ENCODE data around the gene KBTBD12.
"Not testable (repeated sequence)": the region's sequence is repeated elsewhere in the genome, so short reads cannot be mapped to it uniquely, and the experiment has no call there.

The KBTBD12 gene

DNA sequence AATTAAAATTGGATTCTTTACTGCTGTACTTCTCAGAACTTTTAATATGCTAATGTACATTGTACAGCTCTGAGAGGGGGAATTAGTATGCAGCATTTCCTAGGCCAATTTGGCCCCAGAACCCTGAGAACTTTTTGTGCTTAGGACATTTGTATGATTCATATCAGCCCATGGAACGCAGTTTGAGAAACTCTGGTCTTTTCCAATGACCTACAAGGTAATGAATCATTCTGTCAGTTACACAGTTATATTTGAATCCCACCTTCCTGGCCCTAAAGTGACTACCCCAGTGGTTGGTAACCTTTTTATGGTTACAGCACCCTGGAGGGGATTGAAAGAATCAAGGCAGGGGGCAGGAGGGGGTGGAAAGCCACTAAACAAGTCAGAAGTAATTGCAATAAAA lies 25.6 kb upstream of the KBTBD12 start:
- no peak overlapping the region for H2AFZ ChIP-seq (ENCODE audit: low read depth)

DNA sequence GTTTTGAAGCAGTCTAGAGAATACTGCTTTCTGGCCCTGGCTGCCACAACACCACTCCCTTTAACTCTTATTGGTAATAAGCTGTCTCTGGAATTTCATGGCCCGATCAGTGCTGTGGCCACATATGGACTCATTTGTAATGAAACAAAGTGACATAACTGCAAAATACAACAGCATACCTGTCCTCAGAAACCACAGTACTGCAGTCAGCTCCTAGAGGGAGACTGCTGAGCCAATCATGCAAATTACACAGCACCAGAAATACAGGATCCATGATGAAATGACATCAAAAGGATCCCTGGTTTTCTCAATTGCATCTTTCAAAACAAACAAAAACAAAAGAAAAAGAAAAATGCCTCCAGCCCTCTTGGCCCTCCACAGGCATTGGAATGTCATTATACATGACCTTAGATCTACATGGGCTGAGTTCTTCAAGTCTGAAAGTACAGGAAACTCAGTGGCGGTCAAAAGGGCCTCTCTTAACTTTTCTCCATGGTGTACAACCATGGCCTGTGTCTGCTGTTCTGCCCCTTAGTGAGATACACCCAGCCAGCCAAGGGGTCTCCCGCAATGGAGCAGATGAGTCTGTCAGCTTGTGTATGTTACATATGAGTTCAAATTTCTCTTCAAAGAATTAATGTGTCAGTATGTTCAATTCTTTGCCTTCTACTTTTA lies 24.9 kb upstream of the KBTBD12 start:
- Histone ChIP-seq H3K36me3 (ENCODE audit: insufficient read depth) (no peaks in the 10 kb centered on the region), H3K4me2 (no peak overlapping the region), H3K27me3 (ENCODE audit: insufficient read depth, low read depth) (no peaks in the 10 kb centered on the region), H3K9ac (no peak overlapping the region), H3K27ac (no peak overlapping the region), H3K79me2 (ENCODE audit: insufficient read depth, low read depth) (no peaks in the 10 kb centered on the region), H3K4me1 (ENCODE audit: low read depth, poor library complexity, severe bottlenecking) (no peaks in the 10 kb centered on the region), H4K20me1 (ENCODE audit: insufficient read depth) (no peaks in the 10 kb centered on the region), H3K4me3 (IDR thresholded peaks at IDR 0.05; ENCODE audit: insufficient read depth, low read depth, low read length) (no peak overlapping the region), H2AFZ (ENCODE audit: low read depth) (no peak overlapping the region)
- TF ChIP-seq CTCF (conservative IDR thresholded peaks at IDR 0.05; ENCODE audit: low read depth, low read length), result no peak

More for the DNA sequence above, 25.6 kb upstream of the KBTBD12 start:
- no peaks in the 10 kb centered on the region for H3K79me2 ChIP-seq (ENCODE audit: insufficient read depth, low read depth)
- no peaks in the 10 kb centered on the region for H3K4me1 ChIP-seq (ENCODE audit: low read depth, poor library complexity, severe bottlenecking)
- H3K9ac ChIP-seq, result no peak overlapping the region
- no peaks in the 10 kb centered on the region for H4K20me1 ChIP-seq (ENCODE audit: insufficient read depth)
- no peaks in the 10 kb centered on the region for H3K36me3 ChIP-seq (ENCODE audit: insufficient read depth)
- TF ChIP-seq CTCF (conservative IDR thresholded peaks at IDR 0.05; ENCODE audit: low read depth, low read length), result no peak
- H3K27me3 ChIP-seq (ENCODE audit: insufficient read depth, low read depth), result no peaks in the 10 kb centered on the region
- no peak overlapping the region for H3K4me2 ChIP-seq
- H3K27ac ChIP-seq, result no peak overlapping the region
- no peak overlapping the region for H3K4me3 ChIP-seq (IDR thresholded peaks at IDR 0.05; ENCODE audit: insufficient read depth, low read depth, low read length)

DNA sequence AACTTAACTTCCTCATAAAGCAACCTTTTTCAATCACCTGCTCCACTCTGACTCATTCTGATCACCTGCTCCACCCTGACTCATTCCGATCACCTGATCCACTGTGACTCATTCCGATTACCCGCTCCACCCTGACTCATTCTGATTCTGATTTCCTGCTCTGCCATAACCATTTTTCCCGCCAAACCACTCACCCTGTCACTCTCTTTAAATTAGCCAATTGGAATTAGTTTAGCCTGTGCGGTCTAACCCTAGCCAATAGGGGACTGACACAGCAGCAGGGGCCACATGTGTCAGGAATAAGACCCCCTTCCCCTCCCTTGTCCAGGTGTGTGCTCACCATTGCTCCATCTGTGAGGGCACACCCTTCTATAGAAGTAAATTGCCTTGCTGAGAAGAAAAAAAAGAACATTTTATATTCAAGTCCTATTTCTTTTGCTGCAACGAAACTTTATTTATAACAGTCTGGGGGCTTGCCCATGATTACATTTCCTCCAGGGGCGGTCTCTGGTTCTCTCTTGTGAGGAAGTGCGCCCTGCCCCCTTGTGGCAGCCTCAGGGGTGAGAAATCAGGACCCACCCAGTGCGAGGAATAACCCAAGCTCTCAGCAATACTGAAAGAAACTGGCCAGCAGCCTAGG lies 24.3 kb upstream of the KBTBD12 start:
- 0 out of 2 replicates have a peak, but pooled peaks have one; percentile 21 for TF ChIP-seq CTCF (conservative IDR thresholded peaks at IDR 0.05; ENCODE audit: low read depth, low read length)
- not testable (repeated sequence) for H3K36me3 ChIP-seq (ENCODE audit: insufficient read depth); H3K4me2 ChIP-seq; H3K4me1 ChIP-seq (ENCODE audit: low read depth, poor library complexity, severe bottlenecking); H3K9ac ChIP-seq; H3K79me2 ChIP-seq (ENCODE audit: insufficient read depth, low read depth); H4K20me1 ChIP-seq (ENCODE audit: insufficient read depth); H2AFZ ChIP-seq (ENCODE audit: low read depth); H3K27me3 ChIP-seq (ENCODE audit: insufficient read depth, low read depth); H3K27ac ChIP-seq; H3K4me3 ChIP-seq (IDR thresholded peaks at IDR 0.05; ENCODE audit: insufficient read depth, low read depth, low read length)

DNA sequence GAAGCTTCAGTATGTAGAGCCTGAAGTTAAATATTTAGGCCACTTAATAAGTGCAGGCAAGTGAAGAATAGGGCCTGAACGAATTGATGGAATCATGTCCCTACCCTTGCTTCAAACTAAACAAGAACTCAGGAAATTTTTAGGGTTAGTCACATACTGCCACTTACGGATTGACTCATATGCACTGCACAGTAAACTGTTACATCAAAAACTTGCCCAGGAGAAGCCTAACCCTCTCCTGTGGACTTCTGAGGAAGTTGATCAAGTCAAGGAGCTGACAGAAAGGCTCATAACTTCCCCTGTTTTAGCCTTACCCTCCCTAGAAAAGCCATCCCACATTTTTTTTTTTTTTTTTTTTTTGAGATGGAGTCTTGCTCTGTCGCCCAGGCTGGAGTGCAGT lies 20.6 kb upstream of the KBTBD12 start:
- H4K20me1 ChIP-seq (ENCODE audit: insufficient read depth), result no peaks in the 10 kb centered on the region
- no peak overlapping the region for H3K27ac ChIP-seq
- no peaks in the 10 kb centered on the region for H3K36me3 ChIP-seq (ENCODE audit: insufficient read depth)

More for the DNA sequence above, 20.6 kb upstream of the KBTBD12 start:
- no peak for TF ChIP-seq CTCF (conservative IDR thresholded peaks at IDR 0.05; ENCODE audit: low read depth, low read length)
- Histone ChIP-seq H3K9ac (no peak overlapping the region), H3K27me3 (ENCODE audit: insufficient read depth, low read depth) (no peaks in the 10 kb centered on the region), H3K79me2 (ENCODE audit: insufficient read depth, low read depth) (no peaks in the 10 kb centered on the region), H3K4me2 (no peak overlapping the region), H3K4me1 (ENCODE audit: low read depth, poor library complexity, severe bottlenecking) (peaks cover 6% of the 10 kb centered on the region), H2AFZ (ENCODE audit: low read depth) (no peak overlapping the region), H3K4me3 (IDR thresholded peaks at IDR 0.05; ENCODE audit: insufficient read depth, low read depth, low read length) (no peak overlapping the region)
